Measurements from ENCODE around the gene POFUT1. TPM values are rescaled to one million over a fixed set of nuclear protein-coding genes. Genes with fewer than 3 reads are reported as not detected.

POFUT1 gene
- polyA plus RNA-seq, 4 donors = 42.3 to 49.6 (median 45.9) TPM

DNA sequence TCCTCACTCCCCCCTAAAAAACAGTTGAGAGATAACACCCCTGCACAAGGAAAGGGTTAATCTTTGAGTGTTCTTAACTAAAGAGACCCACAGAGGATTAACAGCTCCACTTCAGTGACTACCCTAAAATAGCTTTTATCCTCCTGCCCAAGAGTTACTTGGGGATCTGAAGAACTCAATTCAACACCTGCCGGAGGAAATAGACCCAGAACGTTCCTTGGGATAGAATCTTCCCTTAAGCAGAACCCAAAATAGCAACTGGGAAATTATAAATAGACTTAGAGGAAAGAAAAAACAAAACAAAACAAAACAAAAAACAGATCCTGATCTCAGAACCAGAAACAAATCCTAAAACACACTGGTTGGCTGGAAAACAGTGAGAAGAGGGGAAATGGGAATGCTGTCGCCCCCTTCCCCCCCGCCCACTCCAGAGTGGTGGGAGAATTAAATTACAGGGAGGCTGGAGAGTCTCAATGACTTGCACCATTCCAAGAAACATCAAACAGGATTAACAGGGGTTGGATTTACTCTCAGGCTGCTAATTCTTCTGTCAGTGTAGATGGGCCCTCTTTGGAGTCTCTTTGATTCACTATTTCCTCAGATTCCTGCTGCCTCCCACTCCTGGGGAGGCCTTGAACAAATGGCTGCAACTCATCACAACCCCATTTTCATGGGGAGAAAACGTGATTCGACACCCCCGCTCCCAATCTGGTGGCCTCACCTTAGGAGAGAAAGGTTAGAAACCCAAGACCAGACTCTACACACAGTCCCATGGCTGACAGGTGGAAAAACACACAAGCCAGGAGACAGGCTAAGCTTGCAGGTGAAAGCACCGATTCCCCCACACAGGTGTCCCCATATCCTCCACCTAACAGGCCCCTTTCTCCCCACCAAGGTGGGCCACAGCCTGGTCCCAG, 1.6 kb upstream of the POFUT1 start:
- DNase-seq (ENCODE audit: low read depth in 4 of 4, low spot score in 3 of 4) = no peak

DNA sequence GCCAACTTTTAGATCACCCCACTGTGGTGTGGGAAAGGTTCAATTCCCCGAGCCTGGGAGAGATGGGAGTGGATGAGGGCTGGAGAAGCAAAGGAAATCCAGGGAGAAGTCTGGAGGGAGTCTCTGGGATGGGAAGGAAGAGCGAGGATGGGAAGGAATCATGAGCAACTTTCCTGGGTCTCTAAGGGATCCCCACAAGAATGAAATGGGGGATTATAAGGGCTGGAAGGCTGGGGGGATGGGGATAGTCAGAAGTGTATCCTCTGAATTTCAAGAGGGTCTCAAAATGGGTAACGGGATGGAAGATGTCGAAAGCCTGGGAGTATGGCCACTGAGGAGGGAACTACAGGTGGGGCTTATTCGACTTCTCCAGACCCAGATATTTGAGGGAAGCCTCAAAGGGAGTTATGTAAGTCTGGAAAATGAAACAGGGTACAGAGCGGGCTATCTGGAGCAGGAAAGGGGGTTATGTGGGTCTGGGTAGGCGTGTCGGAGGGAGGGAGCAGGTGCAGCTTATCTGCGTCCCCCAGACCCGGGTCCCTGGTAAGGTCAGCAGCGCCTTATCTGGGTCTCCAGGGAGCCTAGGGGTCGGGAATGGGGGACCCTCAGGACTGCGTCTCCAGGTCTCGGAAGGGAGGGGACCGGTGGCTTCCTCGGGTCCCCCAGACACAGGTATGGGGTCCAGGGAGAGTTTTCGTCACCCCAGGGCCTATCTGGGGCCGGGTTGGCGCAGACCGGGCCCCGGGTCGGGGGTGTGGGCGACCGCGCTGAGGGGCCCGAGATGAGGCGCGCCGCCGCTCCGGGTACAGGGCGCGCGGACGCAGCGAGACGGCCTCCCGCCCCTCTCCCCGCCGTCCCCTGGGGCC, 687 bp upstream of the POFUT1 start:
- no peak for DNase-seq (ENCODE audit: low read depth in 4 of 4, low spot score in 3 of 4)

GRCh38 chr20:32208499-32209154, 947 bp downstream of the POFUT1 start:
- no peak for DNase-seq (ENCODE audit: low read depth in 4 of 4, low spot score in 3 of 4)

DNA sequence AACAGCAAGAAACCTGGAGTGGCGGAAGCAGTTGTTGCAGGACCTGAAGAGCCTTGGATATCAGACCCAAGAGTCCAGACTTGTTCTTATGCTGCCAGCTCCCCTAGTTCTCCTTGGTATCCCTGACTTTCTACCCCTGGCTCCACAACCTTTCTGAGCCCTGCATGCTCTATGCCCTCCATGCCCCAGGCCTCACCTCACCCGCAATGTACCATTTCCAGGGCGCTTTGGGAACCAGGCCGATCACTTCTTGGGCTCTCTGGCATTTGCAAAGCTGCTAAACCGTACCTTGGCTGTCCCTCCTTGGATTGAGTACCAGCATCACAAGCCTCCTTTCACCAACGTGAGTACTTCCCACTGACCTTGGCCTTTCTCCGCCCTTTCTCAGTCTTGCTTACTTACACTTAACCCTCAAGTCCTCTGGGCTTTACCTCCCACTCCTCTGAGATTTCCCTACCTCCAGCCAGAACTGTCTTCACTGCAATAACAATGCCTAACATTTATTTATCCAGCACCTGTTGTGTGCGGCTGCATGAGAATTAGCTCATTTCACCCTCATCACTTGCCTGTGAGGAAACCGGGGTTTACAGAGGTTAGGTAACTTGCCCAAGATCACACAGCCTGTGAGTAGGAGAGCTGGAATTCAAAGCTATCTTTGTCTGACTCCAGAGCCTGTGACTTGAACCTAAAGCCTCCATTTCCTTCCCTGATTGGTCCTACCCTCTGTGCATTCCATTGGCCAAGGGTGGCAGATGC, 2.3 kb downstream of the POFUT1 start:
- no peak for DNase-seq (ENCODE audit: low read depth in 4 of 4, low spot score in 3 of 4)

DNA sequence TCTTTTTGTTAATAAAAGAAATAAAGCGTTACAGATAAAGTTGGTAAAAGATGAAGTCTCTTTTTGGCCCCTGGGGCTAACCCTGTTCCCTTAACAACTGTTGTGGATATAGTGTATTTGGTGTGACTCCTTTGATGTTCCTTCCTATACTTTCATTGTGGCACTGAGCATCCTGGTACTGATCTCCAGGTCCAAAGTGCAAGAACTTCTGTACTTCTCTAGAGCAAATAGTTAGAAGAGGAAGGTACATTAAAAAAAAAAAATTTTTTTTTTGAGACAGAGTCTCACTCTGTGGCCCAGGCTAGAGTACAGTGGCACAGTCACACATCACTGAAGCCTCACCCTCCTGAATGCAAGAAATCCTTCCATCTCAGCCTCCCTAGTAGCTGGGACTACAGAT, 6.2 kb downstream of the POFUT1 start:
- DNase-seq (ENCODE audit: low read depth in 4 of 4, low spot score in 3 of 4) = no peak

- DNase-seq (ENCODE audit: low read depth in 4 of 4, low spot score in 3 of 4) = no peak
Measured at GRCh38 chr20:32215147-32215546, 7.5 kb downstream of the POFUT1 start.

GRCh38 chr20:32215729-32216128, 8.0 kb downstream of the POFUT1 start:
- no peak for DNase-seq (ENCODE audit: low read depth in 4 of 4, low spot score in 3 of 4)

GRCh38 chr20:32216179-32217142, 8.8 kb downstream of the POFUT1 start:
- DNase-seq (ENCODE audit: low read depth in 4 of 4, low spot score in 3 of 4) = no peak

DNA sequence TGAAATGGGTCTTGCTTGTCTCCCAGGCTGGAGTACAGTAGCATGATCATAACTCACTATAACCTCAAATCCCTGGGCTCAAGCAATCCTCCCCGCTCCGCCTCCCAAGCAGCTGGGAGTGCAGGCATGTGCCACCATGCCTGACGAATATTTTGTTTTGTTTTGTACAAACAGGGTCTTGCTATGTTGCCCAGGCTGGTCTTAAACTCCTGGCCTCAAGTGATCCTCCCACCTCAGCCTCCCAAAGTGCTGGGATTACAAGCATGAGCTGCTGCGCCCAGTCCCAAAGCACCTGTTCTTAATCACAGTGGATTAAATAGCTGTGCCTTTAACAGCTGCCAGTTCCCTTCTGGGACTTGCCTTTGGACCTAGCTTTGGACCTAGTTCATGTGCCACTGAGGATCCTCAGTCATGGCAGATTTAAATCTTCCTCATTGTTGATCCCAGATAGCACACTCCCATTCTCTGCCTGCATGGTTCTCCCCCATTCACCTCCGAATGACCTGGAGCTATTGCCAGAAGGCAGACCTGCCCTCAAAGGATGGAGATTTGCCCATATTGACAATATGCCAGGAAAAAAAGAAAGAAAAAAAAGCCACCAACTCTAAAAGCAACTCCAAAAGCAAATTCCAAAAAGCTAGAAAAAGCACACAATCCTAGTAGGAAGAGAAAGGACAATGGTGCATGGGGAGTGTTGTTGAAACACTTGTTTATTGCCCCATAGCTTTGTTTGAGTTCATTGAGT, 10.6 kb downstream of the POFUT1 start:
- DNase-seq (ENCODE audit: low read depth in 4 of 4, low spot score in 3 of 4) = no peak

DNA sequence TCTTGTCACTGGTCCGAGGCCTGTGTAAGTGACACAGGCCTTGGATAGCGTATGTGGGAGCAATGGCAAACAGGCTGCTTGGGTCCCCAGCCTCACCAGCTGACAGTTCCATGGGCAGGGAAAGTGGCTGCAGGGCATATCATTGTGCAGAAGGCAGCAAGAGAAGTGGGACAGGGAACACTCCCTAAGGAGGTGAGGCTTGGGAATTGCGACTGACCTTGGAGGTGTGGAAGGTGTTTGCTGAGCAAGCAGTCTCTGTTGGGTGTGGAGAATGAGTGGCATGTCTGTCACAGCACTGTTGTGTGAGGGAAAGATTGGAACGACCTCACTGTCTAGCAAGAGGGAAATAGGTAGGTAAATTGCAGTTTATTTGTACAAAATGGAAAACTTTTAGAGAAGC, 16.8 kb downstream of the POFUT1 start:
- DNase-seq (ENCODE audit: low read depth in 4 of 4, low spot score in 3 of 4) = no peak

GRCh38 chr20:32226391-32226790, 18.7 kb downstream of the POFUT1 start:
- no peak for DNase-seq (ENCODE audit: low read depth in 4 of 4, low spot score in 3 of 4)

DNA sequence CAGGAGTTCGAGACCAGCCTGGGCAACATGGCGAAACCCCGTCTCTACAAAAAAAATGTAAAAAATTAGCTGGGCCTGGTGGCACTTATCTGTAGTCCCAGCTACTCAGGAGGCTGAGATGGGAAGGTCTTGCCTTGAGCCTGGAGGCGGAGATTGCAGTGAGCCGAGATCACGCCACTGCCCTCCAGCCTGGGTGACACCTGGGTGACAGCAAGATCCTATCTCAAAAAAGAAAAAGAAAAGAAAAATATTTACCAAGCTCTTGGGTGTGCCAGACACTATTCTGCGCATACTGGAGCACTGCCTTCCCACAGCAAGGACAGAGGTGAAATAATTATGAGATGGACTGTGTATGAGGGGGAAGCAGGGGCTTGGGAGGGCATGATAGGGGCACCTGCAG, 19.6 kb downstream of the POFUT1 start:
- no peak for DNase-seq (ENCODE audit: low read depth in 4 of 4, low spot score in 3 of 4)

- DNase-seq (ENCODE audit: low read depth in 4 of 4, low spot score in 3 of 4) = no peak
Measured at GRCh38 chr20:32227744-32228688, 20.3 kb downstream of the POFUT1 start.

DNA sequence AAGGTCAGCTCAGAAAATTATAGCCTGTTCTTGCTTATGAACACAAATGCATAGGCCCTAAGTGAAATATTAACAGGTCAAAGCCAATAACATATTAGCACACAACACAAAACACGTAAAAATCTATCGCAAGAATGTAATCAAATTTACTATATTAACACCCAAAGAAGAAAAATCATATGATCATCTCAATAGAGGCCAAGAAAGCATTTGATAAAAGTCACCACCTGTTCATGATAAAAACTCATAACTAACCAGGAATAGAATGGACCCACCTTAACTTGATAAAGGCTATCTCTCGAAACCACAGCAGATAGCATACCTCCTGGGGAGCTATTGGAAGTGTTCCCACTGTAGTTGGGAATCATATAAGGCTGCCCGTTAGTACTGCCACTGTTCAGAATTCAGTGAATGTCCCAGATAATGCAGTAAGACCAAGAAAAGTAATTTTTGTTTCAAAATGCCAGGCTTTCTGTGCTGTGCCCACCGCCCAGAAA, 21.6 kb downstream of the POFUT1 start:
- no peak for DNase-seq (ENCODE audit: low read depth in 4 of 4, low spot score in 3 of 4)

DNA sequence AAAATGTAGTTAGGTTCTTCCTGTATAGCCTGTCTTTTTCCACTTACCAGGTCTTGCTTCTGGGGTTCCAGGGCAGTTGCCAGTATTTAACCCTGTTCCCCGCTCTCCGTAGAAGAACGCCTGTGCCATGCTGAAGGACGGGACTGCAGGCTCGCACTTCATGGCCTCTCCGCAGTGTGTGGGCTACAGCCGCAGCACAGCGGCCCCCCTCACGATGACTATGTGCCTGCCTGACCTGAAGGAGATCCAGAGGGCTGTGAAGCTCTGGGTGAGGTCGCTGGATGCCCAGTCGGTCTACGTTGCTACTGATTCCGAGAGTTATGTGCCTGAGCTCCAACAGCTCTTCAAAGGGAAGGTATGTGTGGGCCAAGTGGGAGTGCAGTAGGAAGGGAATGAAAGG, 23.0 kb downstream of the POFUT1 start:
- no peak for DNase-seq (ENCODE audit: low read depth in 4 of 4, low spot score in 3 of 4)

DNA sequence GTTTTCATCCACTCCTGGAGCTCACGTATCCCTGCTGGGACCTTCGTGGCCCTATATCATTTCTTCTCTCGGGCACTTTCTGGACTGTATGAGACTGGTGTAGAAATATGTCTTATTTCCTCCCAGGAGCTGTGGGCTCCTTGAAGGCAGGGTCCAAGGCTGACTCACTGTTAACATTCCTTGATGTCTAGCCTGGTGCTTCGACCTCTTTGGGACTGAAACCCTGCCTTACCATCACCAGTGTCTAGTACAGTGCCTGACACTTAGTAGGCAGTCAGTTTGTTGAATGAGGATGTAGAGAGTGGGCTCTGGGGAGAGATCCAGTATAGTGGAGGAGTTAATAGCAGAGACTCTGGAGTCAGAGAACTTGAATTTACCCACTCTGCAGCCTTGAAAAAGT, 23.6 kb downstream of the POFUT1 start:
- DNase-seq (ENCODE audit: low read depth in 4 of 4, low spot score in 3 of 4) = no peak

GRCh38 chr20:32231847-32232246, 24.2 kb downstream of the POFUT1 start:
- DNase-seq (ENCODE audit: low read depth in 4 of 4, low spot score in 3 of 4) = no peak
